Astrocyte (in vitro differentiated cells and primary cell): Measurements from ENCODE around the gene SLC44A1.

Experiments
- EZH2 ChIP-seq: IDR thresholded peaks from 2 replicates; pipeline ENCODE4 v1.6.1; 2012; ENCODE audit warnings: mild to moderate bottlenecking, low read length, inconsistent platforms; ENCODE audit not compliant: insufficient read depth
- TF ChIP-seq, protein P1 (sequence below): IDR thresholded peaks from 2 replicates; pipeline ENCODE4 v1.5.1; 2011; ENCODE audit warnings: low read depth, mild to moderate bottlenecking, inconsistent platforms, low read length, moderate library complexity; ENCODE audit not compliant: insufficient read depth

DNA sequence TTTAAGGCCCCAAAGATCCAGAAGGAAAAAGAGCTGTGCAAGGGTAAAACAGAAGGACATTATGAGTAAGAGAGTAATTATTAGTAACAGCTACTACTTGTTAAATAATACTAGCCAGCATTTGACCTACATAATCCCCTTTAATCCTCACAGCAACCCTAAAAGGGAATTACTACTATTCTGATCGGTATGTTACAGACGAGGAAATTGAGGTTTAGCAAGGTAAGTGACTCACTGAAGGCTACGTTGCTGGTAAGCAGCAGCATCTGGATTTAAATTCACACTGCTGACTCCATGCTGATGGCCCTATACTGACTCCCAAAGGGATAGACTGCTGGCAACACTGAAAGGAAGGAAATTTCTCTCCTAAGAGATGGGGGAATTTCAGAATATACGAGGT is 199.7 kb downstream of the SLC44A1 start:
- TF ChIP-seq, protein P1, sequence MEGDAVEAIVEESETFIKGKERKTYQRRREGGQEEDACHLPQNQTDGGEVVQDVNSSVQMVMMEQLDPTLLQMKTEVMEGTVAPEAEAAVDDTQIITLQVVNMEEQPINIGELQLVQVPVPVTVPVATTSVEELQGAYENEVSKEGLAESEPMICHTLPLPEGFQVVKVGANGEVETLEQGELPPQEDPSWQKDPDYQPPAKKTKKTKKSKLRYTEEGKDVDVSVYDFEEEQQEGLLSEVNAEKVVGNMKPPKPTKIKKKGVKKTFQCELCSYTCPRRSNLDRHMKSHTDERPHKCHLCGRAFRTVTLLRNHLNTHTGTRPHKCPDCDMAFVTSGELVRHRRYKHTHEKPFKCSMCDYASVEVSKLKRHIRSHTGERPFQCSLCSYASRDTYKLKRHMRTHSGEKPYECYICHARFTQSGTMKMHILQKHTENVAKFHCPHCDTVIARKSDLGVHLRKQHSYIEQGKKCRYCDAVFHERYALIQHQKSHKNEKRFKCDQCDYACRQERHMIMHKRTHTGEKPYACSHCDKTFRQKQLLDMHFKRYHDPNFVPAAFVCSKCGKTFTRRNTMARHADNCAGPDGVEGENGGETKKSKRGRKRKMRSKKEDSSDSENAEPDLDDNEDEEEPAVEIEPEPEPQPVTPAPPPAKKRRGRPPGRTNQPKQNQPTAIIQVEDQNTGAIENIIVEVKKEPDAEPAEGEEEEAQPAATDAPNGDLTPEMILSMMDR: no peak
- no peak for TF ChIP-seq EZH2
